GM12878 (cell line): Measurements from ENCODE around the gene VMO1. TPM values are rescaled to one million over a fixed set of nuclear protein-coding genes. Genes with fewer than 3 reads are reported as not detected.

Experiments
- ATAC-seq: fragments of 200-7000 bp; cut with Tn5 transposase; 3 replicates; pipeline ENCODE4 v1.9.1; 2020; ENCODE audit warnings: mild to moderate bottlenecking, moderate library complexity
- BruUV-seq: library from RNA; stranded (reverse); fragments of 400-500 nt; replicated peaks from 2 replicates; lab custom pipeline; 2021; lab: Mats Ljungman, UMichigan
- CTCF ChIA-PET: fragments of 300-600 bp; sonication (Branson Sonifier 250); formaldehyde crosslinking; extraction: SDS; loops from one replicate; lab custom pipeline; 2021; ENCODE audit warnings: inconsistent platforms; lab: Yijun Ruan, JAX
- POLR2A ChIA-PET: fragments of 350-600 bp; formaldehyde crosslinking; extraction: SDS; loops from one replicate; lab custom pipeline; 2021; ENCODE audit warnings: inconsistent platforms; lab: Charles Lee
- RAD21 ChIA-PET: fragments of 300-600 bp; sonication (Branson Sonifier 250); formaldehyde crosslinking; loops from one replicate; lab custom pipeline; 2023; ENCODE audit warnings: antibody characterized with exemption; ENCODE audit not compliant: unreplicated experiment; lab: Charles Lee
- SMC1A ChIA-PET: fragments of 300-600 bp; sonication (Branson Sonifier 250); formaldehyde crosslinking; loops from one replicate; lab custom pipeline; 2023; ENCODE audit not compliant: unreplicated experiment, uncharacterized antibody; lab: Charles Lee
- DNase-seq: peaks from one replicate; pipeline ENCODE4 v3.0.0-alpha.2; 2011; ENCODE audit warnings: low read depth, low spot score
- FAIRE-seq: peaks from 3 replicates; lab custom pipeline; 2011; peaks lifted over from hg19 to GRCh38; lab: Jason Lieb, UNC
- H2AFZ ChIP-seq: 2 replicates; pipeline ENCODE4 v1.6.0; 2011; ENCODE audit warnings: low read depth, low read length, control low read depth; ENCODE audit not compliant: control insufficient read depth
- H3K27ac ChIP-seq: 2 replicates; pipeline ENCODE4 v1.5.1; 2011; ENCODE audit warnings: control low read depth; ENCODE audit not compliant: control insufficient read depth, insufficient read depth
- H3K27me3 ChIP-seq, 2 experiments: replicated peaks in 1 of 2; 2 replicates each; pipeline versions ENCODE4 v1.6.0 to v1.6.1; 2011; ENCODE audit warnings: low read length in 1 of 2; ENCODE audit not compliant: control insufficient read depth in 2 of 2, insufficient read depth in 2 of 2
- H3K36me3 ChIP-seq, 2 experiments: 2 replicates each; pipeline ENCODE4 v1.5.1; 2011; ENCODE audit warnings: low read length in 1 of 2; ENCODE audit not compliant: control insufficient read depth in 2 of 2, insufficient read depth in 2 of 2
- H3K4me1 ChIP-seq: 2 replicates; pipeline ENCODE4 v1.6.1; 2011; ENCODE audit warnings: mild to moderate bottlenecking, low read length, moderate library complexity, mixed read lengths; ENCODE audit not compliant: control insufficient read depth, insufficient read depth
- H3K4me2 ChIP-seq: 2 replicates; pipeline ENCODE4 v1.6.0; 2011; ENCODE audit warnings: control low read depth; ENCODE audit not compliant: control insufficient read depth, insufficient read depth
- H3K4me3 ChIP-seq: fragments of 200-600 bp; sonication (generic); 2 replicates; pipeline ENCODE4 v1.5.1; 2016
- H3K79me2 ChIP-seq: 2 replicates; pipeline ENCODE4 v1.6.0; 2011; ENCODE audit warnings: low read length; ENCODE audit not compliant: control insufficient read depth, insufficient read depth
- H3K9ac ChIP-seq: 2 replicates; pipeline ENCODE4 v1.8.0; 2011; ENCODE audit warnings: low read length, control low read depth, mixed read lengths; ENCODE audit not compliant: control insufficient read depth, insufficient read depth
- H3K9me3 ChIP-seq: replicated peaks from 3 replicates; pipeline ENCODE4 v1.5.1; 2011; ENCODE audit warnings: mild to moderate bottlenecking, low read length; ENCODE audit not compliant: control insufficient read depth, insufficient read depth
- H4K20me1 ChIP-seq: 2 replicates; pipeline ENCODE4 v1.6.0; 2011; ENCODE audit not compliant: control insufficient read depth, insufficient read depth
- CUX1 ChIP-seq: IDR thresholded peaks from 2 replicates; pipeline ENCODE4 v1.6.1; 2012; ENCODE audit warnings: improper control_type of control experiment, low read depth, low read length; ENCODE audit not compliant: insufficient replicate concordance
- RELA ChIP-seq: fragments of 450-650 bp; IDR thresholded peaks from 2 replicates; pipeline ENCODE4 v1.8.0; 2014; ENCODE audit warnings: borderline replicate concordance; ENCODE audit not compliant: partially characterized antibody
- SUPT20H ChIP-seq: IDR thresholded peaks from 2 replicates; pipeline ENCODE4 v1.6.1; 2011; ENCODE audit warnings: low read depth, mild to moderate bottlenecking, low read length, moderate library complexity, borderline replicate concordance; ENCODE audit not compliant: control insufficient read depth
- ZNF24 ChIP-seq: fragments of 450-650 bp; IDR thresholded peaks from 2 replicates; pipeline ENCODE4 v1.6.1; 2017; ENCODE audit warnings: antibody characterized with exemption, mild to moderate bottlenecking
- WGBS: methylation state at CpG from one replicate; pipeline ENCODE4 v1.1.6; 2016; ENCODE audit warnings: low lambda C conversion rate; ENCODE audit not compliant: insufficient replicate concordance, insufficient coverage; ENCODE audit errors: missing lambda C conversion rate; 5-methylcytosine and 5-hydroxymethylcytosine counted together
- in situ Hi-C: fragments of 300-500 bp; cut with MboI; formaldehyde crosslinking; loops from 9 replicates; pipeline ENCODE4 v1.14.3; 2018; ENCODE audit warnings: mixed read lengths
- intact Hi-C: fragments of 100-400 bp; cut with micrococcal nuclease; formaldehyde crosslinking; loops from one replicate; pipeline ENCODE4 v1.14.2; 2022; ENCODE audit not compliant: unreplicated experiment
- polyA plus RNA-seq, 11 experiments: library from polyadenylated mRNA; depleted of rRNA in 4 of 11; unstranded in 6 of 11; stranded (reverse) in 5 of 11; fragments of >200 nt; fragmentation: Nextera tagmentation in 4 of 11; fragmentation: Illumina TruSeq in 1 of 11; extraction: Ambion mirVana in 4 of 11; extraction: Trizol in 1 of 11; gene quantifications; 1 replicate in 1 of 11; 2 replicates in 10 of 11; pipeline versions ENCODE4 v1.2.1 to v1.2.3, GENCODE V29; 2011 to 2016; ENCODE audit warnings: inconsistent platforms in 2 of 11, missing spikeins in 2 of 11, low read depth in 1 of 11
- total RNA-seq, 4 experiments: library from RNA; depleted of rRNA in 3 of 4; stranded (reverse); fragments of >200 nt in 3 of 4; fragmentation: Illumina TruSeq in 1 of 4; extraction: Trizol in 1 of 4; gene quantifications; 2 replicates each; pipeline versions ENCODE4 v1.2.1 to v1.2.3, GENCODE V29; 2013 to 2021

Gene VMO1
- total and polyA plus RNA-seq, 10 of the 15 experiments (the other 5 are each of a cell fraction or from before 2014, with no cell fraction given) = 0.27 to 0.54 (median 0.31) TPM; not detected in 7

DNA sequence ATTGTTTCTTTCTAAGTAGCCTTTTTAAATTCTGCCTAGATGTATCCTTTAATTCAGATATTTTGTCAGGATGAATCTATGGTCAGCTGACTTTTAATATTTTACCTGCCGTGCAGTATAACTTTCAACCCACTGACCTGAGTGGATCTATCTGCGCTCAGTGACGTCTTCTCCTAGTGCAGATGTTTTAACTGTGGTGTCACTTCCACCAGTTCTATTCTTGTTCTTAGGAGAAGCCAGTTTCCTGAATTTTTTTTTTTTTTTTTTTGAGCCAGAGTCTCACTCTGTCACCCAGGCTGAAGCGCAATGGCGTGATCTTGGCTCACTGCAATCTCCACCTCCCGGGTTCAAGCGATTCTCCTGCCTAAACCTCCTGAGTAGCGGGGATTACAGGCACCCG lies 19.4 kb downstream of the VMO1 start:
- ChIA-PET RAD21 (no interaction called here), POLR2A (no interaction called here), SMC1A (no interaction called here), CTCF (no interaction called here)
- Histone ChIP-seq H3K27me3 (no peaks in the 10 kb centered on the region), H3K36me3 (no peaks in the 10 kb centered on the region), H3K79me2 (no peaks in the 10 kb centered on the region), H2AFZ (no peak overlapping the region), H3K4me2 (no peak overlapping the region), H4K20me1 (no peaks in the 10 kb centered on the region), H3K4me3 (no peak overlapping the region), H3K27ac (no peak overlapping the region), H3K9ac (no peak overlapping the region), H3K4me1 (peaks cover 3% of the 10 kb centered on the region; the same call in 1 of the 2 replicates), H3K9me3 (no peaks in the 10 kb centered on the region)
- 49% methylated on average over 9 of the region's 9 CpGs for WGBS
- TF ChIP-seq RELA (no peak), CUX1 (no peak), ZNF24 (no peak), SUPT20H (no peak)
- no TSS peak for BruUV-seq
- DNase-seq (no peak), FAIRE-seq (no peak), ATAC-seq (no peak)
- in situ Hi-C loops (no loop called here), intact Hi-C loops (no loop called here)
